GM13977 (cell line): ENCODE data around the gene PRPF6.
"Not testable (repeated sequence)": the region's sequence is repeated elsewhere in the genome, so short reads cannot be mapped to it uniquely, and the experiment has no call there.

Experiments
- DNase-seq: peaks from one replicate; pipeline ENCODE4 v3.0.0; 2012; ENCODE audit warnings: low spot score
- CTCF ChIP-seq: IDR thresholded peaks from 2 replicates; pipeline ENCODE4 v1.5.1; 2012; ENCODE audit warnings: mild to moderate bottlenecking, control low read depth; ENCODE audit not compliant: insufficient read depth; ENCODE audit errors: extremely low read depth, missing control alignments
- in situ Hi-C: fragments of 300-500 bp; cut with MboI; formaldehyde crosslinking; loops from one replicate; pipeline ENCODE4 v1.12.0; 2022; ENCODE audit warnings: low sequenced_read_pairs, low pct_unique_long_range_greater_than_20kb, mixed read lengths, inconsistent platforms; ENCODE audit not compliant: unreplicated experiment

The PRPF6 gene

DNA sequence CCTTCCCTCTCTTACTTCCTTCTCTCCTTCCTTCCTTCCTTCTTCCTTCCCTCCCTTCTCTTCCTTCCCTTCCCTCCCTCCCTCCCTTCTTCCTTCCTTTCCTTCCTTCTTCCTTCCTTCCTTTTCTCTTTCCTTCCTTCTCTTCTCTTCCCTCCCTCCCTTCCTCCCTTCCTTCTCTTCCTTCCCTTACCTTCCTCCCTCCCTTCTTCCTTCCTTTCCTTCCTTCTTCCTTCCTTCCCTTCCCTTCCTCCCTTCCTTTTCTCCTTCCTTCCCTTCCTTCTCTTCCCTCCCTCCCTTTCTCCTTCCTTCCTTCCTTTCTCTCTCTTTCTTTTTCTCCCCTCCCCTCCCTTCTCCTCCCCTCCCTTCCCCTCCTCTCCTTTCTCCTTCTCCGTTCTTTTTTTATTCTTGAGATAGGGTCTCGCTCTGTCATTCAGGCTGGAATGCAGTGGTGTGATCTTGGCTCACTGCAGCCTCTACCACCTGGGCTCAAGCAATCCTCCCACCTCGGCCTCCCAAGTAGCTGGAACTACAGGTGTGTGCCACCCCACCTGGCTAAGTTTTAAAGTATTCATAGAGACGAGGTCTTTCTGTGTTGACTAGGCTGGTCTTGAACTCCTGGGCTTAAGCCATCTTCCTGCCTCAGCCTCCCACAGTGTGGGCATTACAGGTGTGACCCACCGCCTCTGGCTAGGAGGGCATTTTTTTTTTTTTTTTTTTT, 10.1 kb upstream of the PRPF6 start:
- in situ Hi-C loops: no loop called here
- TF ChIP-seq CTCF: no peak
- DNase-seq: no peak

GRCh38 chr20:63971960-63972311, 9.0 kb upstream of the PRPF6 start:
- DNase-seq, in situ Hi-C loops: not testable (repeated sequence)

GRCh38 chr20:63972312-63973159, 8.4 kb upstream of the PRPF6 start:
- TF ChIP-seq CTCF: no peak
- no peak for DNase-seq
- in situ Hi-C loops: no loop called here

- TF ChIP-seq CTCF: no peak
- no peak for DNase-seq
- in situ Hi-C loops: no loop called here
Measured at GRCh38 chr20:63973160-63973479, 7.8 kb upstream of the PRPF6 start.

DNA sequence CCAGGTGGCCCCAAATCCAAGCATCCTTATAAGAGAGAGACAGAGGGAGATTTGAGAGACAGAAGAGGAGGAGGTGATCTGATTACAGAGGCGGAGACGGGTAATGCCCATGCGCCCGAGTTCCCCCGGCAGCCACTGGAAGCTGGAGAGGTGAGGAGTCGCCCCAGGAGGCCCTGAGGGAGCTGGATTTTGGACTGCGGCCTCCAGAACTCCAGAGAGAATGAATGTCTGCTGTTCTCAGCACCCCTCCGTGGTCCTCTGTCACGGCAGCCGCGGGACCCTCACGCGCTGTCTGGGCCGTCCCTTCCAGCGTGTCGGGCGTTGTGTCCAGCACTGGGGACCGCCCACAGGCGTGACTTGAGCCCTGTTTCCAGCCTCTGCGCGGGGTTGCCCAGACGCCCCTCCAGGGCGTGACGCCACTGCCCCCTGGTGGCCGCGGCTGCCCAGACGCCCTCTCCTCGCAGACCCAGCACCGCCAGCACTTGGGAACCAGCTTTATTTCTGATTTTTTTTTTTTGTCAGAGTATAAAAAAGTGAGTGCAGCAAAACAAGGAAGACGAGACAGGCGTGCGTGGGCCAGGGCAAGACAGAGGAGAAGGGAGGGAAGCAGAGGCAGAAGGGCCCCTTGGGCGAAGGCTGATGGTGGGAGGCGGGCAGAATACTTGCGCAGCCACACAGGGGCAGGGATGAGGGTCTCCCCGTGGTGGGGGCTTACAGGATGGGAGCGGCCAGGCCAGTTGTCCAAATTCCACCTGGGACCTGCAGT, 7.1 kb upstream of the PRPF6 start:
- peak; percentile 98 for TF ChIP-seq CTCF
- peak; percentile 88 for DNase-seq
- in situ Hi-C loops: no loop called here

DNA sequence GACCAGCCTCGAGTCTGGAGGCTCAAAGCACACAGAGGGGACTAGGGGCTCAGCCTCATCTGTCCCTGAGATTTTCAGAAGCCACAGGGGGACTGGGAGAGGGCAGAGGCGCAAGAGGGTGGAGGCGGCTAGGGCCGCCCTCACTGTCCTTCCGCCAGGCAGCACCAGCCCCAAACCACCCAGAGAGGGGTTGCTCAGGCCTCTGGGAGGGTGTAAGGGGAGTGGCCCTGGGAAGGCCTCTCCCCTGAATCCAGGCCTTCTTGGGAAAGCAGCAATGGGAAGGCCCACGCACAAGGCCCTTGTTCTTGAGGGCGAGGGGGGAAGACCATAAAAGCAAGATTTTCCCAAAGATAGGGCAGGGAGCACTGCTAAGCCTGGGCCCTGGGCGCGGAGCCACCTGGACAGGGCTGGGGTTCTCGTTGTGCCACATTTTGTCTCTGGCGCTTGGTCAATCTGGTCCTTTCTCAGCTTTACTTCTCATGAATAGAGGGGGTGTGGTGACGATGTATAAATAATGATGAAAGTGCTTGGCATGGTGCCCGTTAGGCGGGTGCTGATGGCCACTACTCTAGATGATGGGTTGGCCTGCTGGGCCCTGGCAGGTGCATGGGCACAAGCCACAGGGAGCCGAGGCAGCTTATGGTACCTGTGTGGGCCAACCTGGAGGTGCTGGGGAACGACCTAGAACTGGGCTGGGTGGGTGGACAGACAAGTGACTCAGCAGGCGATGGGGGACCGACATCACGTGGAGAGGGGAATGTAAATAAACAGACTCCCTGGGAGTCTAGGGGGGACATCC, 6.3 kb upstream of the PRPF6 start:
- TF ChIP-seq CTCF: no peak
- no peak for DNase-seq
- in situ Hi-C loops: no loop called here

DNA sequence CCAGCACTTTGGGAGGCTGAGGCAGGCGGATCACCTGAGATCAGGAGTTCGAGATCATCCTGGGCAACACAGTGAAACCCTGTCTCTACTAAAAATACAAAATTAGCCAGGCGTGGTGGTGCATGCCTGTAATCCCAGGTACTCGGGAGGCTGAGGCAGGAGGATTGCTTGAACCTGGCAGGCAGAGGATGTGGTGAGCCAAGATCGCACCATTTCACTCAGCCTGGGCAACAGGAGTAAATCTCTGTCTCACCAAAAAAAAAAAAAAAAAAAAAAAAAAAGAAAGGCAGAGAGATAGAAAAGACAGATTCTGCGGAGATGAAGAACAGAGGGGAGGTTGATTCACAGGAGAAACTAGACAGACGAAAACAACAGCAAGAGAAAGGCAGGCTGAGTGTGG, 4.4 kb upstream of the PRPF6 start:
- DNase-seq, in situ Hi-C loops: not testable (repeated sequence)
